Right forelimb (tissue), 1 donor: ENCODE data around the gene ARL17B.
A peak's percentile ranks its signal among the peaks of the same experiment; 100 is the strongest.
"Not testable (repeated sequence)": the region's sequence is repeated elsewhere in the genome, so short reads cannot be mapped to it uniquely, and the experiment has no call there.

Source experiments
- DNase-seq: peaks from one replicate; pipeline ENCODE4 v3.0.0-alpha.2; 2018

The ARL17B gene

GRCh38 chr17:46287587-46287986 lies 74.0 kb downstream of the ARL17B start:
- not testable (repeated sequence) for DNase-seq

DNA sequence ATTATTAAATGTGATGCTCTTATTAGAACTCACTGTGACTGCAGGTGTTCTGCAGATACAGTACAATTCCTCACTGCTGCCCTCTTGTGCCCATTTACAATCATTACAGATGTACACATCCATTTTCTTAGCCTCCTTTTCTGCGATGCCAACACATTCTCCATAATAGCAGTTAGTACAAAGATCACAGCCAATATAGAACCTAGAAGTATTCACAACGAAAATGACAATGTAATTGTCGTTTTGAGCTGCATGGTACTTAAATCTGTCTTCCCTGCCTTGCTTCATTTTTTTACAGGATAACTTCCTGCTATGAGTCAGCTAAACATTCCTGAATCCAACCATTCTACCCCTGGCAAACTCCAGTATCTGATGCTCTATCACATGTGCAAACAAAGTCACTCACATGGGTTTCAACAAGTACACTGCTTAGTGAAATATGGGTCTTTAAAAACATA lies 74.8 kb downstream of the ARL17B start:
- peak; percentile 50 for DNase-seq

DNA sequence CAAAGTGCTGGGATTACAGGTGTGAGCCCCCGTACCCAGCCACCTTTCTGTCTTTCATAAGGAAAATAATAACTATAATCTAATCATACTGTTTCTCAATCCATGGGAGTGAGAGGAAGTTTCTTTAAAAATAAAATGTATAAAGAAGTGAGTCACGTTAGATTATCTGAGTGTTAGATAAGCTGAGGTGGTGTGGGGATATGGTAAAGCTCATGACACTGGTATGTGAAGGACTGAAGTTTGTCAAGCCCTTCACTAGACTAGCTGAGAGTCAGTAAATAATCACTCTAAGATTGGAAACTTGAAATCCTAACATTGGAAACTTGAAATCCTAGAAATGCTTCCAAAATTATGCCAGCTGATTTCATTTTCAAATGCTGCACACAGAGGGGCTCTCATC lies 76.1 kb downstream of the ARL17B start:
- not testable (repeated sequence) for DNase-seq

GRCh38 chr17:46284467-46284866 lies 77.1 kb downstream of the ARL17B start:
- not testable (repeated sequence) for DNase-seq

DNA sequence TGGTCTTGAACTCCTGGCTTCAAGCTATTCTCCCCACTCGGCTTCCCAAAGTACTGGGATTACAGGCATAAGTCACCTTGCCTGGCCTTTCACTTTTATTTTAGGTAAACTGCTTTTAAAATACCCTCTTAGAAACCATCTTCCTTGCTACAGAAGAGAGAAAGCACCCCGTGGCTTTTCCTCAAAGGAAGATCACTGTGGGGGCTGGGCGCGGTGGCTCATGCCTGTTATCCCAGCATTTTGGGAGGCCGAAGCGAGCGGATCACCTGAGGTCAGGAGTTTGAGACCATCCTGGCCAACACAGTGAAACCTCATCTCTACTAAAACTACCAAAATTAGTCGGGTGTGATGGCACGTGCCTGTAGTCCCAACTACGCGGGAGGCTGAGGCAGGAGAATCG lies 78.9 kb downstream of the ARL17B start:
- not testable (repeated sequence) for DNase-seq

GRCh38 chr17:46281336-46281735 lies 80.2 kb downstream of the ARL17B start:
- DNase-seq = not testable (repeated sequence)

DNA sequence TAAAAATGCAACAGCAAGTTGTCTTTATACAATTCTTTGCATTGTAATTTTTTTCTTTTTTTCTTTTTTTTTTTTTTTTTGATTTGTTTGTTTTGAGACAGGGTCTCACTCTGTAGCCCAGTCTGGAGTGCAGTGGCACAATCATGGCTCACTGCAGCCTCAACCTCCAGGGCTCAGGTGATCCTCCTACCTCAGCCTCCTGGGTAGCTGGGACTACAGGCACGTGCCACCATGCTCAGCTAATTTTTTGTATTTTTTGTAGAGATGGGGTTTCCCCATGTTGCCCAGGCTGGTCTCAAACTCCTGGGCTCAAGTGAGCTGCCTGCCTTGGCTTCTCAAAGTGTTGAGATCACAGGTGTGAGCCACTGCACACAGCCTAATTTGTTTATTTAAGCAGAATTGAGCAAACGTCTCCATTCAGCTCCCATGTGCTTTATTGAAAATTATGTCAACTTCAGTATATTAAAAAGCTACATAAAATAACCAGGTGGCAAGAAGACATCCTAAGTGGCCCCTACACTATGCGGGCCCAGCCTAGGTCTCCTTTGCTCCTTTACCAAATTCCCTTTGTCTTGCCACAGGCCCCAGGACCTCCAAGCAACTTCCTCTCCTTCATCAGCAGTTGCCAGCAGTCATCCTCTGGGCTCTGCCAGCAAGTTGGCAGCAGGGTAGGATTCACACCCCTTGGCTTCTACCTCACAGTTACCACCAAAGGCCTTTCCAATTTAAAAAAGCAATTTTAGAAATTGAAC lies 84.7 kb downstream of the ARL17B start:
- not testable (repeated sequence) for DNase-seq

DNA sequence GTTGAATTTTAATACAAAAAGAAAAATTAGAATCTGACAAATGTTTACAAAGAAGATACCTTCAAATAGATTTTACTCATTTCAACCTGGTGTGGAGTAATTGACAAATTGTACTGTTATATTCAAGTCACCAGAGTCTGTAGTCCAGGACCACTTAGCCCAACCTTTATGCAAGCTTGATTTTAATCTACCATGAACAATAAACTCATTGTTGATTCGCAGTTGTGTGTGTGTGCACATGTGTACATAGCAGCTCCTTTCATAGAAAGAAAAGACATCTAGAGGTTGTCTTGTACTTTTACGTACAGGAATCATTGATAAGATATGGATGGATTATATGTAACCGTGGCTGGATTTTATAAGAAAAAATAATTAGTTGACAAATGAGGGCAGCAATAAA lies 87.3 kb downstream of the ARL17B start:
- DNase-seq = no peak

- no peak for DNase-seq
These were observed 87.9 kb downstream of the ARL17B start for GRCh38 chr17:46273541-46274236.

GRCh38 chr17:46270032-46270431 lies 91.5 kb downstream of the ARL17B start:
- DNase-seq = no peak

DNA sequence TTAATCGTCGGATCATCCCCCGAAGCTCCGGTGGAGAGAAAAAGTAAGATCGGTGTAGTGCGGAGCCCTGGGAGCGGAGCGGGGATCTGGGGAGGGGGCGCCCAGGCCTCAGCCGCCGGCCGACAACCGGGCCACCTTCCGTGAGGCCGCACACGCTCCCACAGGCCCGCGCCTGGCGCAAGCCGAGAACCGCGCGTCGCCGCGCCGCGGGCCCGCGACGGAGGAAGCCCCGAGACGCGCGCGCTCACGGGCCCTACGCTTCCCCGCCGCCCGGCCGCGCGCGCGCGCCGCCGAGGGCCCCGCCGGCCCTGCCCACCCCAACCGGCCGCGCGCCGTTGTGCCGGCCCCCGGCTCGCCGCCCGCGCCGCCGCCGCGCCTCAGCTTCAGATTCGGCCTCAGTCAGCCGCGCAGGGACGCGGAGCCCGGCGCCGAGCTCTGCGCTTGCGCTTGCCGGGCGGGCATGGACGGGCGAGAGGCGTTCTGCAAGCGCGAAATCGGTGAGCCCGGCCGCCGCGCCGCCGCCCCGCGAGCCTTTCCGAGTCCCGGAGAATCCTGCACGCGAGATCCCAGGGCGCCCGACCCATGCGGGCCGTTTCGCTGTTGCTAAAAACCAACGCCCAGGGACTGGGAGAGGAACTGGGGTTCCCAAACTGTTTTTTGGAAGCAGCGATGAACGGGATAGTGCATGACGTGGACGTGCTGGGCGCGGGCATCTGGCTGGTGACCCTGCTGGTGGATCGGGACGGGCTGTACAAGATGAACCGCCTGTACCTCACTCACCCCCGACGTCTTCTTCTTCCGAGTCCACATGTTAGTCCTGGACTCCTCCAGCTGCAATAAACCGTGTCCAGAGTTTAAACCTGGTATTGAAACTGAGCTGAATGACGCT lies 94.7 kb downstream of the ARL17B start:
- peak; percentile 96 for DNase-seq

DNA sequence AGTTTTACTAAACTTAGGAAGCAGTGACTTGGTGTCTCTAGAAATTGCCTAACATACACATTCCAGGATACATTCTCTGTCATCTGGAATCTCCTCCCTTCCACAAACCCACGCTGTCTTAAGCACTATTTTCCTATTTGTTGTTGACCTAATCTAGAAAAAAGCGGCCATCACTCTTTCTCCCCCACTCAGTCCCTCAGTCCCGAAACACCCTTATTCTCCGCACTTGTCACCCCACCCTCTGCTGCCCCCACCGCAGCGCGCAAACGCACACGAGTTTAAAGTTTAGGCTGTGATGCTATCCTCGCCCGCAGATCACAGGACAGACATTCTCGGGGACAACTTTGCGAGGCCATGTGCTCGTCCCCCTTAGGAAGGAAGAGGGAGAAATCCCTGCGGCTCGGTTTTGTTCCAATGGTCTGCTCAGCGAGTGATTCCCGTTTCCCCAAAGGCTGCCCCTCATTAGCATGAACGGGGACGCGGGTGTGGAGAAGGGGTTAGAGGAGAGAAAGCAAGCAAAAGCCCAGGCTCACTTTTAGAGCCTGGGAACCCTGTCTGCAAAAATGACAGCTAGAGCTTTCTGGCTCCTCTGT lies 95.4 kb downstream of the ARL17B start:
- DNase-seq = peak; percentile 74

DNA sequence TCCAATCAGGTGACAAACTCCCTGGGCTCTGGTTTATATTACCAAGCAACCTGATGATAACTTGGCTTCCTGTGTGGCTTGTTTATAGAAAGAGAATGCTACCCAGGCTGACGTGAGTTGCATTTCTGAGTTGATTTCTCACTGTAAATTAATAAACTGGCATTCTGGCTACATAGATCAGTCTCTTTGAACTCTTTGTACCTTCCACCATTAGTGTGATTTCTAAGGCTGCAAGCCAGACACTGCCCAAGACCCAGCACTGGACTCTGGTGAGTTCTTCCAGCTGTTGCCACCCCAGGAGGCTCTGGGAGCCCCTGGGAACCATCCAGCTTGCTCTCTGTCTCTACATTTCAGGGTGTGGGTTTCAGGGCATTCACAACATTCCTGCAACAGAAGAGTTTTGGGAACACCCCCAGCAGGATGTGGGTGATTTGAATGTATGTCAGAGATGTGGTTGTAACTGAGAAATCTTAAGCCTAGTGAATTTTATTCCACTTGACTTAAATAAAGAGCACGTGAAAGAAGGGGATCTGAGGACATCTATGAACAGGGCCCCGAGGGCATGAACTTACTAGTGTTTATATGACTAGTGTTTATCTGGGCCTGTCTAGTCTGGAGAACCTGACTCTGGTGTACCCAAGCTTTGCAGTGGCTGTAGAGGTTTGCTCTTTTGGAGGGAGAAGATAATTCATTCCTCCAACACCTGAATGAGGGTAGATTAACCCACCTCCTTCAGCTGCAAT lies 96.9 kb downstream of the ARL17B start:
- no peak for DNase-seq

DNA sequence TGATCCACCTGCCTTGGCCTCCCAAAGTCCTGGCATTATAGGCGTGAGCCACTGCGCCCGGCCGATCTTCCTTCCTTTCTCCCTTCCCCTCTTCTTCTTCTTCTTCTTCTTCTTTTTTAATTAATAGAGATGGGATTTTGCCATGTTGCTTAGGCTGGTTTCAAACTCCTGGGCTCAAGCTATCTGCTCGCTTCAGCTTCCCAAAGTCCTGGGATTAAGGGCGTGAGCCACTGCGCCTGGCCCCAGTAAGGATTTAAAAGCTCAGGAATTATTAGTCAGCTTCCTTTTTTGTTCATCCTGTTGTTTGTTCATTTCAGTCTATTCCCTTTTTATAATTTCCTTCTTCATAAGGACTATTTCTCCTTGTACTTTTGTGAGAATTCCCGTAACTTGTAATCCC lies 99.3 kb downstream of the ARL17B start:
- DNase-seq = no peak

GRCh38 chr17:46259845-46260661 lies 101.5 kb downstream of the ARL17B start:
- DNase-seq = not testable (repeated sequence)

GRCh38 chr17:46256369-46256768 lies 105.2 kb downstream of the ARL17B start:
- not testable (repeated sequence) for DNase-seq

- not testable (repeated sequence) for DNase-seq
These were observed 107.4 kb downstream of the ARL17B start for GRCh38 chr17:46254215-46254614.

DNA sequence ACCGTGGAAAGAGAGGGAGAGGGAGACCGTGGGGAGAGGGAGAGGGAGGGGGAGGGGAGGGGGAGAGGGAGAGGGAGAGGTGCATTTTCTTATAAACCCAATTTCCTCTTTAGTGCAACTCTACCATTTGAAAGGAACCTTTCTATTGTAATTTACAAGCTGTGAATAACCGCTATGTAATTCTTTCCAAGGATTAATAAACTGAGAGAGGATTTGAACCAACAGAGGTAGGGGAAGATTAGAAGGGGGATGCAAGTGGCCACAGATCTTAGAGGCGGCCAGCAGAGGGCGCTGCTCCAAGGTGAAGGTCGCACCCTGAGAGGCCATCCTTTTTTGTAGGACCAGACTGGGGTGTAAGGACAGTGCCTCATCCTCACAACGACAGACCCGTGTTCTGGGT lies 107.8 kb downstream of the ARL17B start:
- DNase-seq = not testable (repeated sequence)

GRCh38 chr17:46252804-46253203 lies 108.8 kb downstream of the ARL17B start:
- DNase-seq = not testable (repeated sequence)

- DNase-seq = not testable (repeated sequence)
These were observed 112.4 kb downstream of the ARL17B start for GRCh38 chr17:46249153-46249552.
